ENCODE results near the gene WNT7B.

WNT7B gene

GRCh38 chr22:45884201-45885062 lies 92.5 kb downstream of the WNT7B start:
- DNase-seq (ENCODE audit: low spot score), result no peak
- TF ChIP-seq CTCF (IDR thresholded peaks at IDR 0.05; ENCODE audit: extremely low read depth, missing control alignments), result no peak

GRCh38 chr22:45883811-45884170 lies 93.2 kb downstream of the WNT7B start:
- no peak for TF ChIP-seq CTCF (IDR thresholded peaks at IDR 0.05; ENCODE audit: extremely low read depth, missing control alignments)

GRCh38 chr22:45882881-45883810 lies 93.8 kb downstream of the WNT7B start:
- no peak for DNase-seq (ENCODE audit: low spot score)
- TF ChIP-seq CTCF (IDR thresholded peaks at IDR 0.05; ENCODE audit: extremely low read depth, missing control alignments), result no peak

More at GRCh38 chr22:45883811-45884170, 93.2 kb downstream of the WNT7B start:
- DNase-seq (ENCODE audit: low spot score), result no peak

DNA sequence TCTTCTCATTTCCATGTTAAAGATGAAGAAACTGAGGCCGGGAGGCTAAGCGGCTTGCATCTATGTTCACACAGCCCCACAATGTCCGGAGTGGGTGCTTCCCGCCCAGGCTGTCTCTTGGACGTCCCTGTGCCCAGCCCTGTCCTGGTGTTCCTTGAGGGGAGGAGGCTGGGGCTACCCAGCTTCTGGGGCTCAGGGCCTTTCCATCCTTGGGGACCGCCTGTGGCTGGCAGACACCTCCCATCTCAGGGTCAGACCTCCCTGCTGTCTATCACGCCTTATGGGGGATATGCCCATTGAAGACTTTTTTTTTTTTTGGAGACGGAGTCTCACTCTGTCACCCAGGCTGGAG lies 95.5 kb downstream of the WNT7B start:
- TF ChIP-seq CTCF (IDR thresholded peaks at IDR 0.05; ENCODE audit: extremely low read depth, missing control alignments), result no peak
- DNase-seq (ENCODE audit: low spot score), result no peak

DNA sequence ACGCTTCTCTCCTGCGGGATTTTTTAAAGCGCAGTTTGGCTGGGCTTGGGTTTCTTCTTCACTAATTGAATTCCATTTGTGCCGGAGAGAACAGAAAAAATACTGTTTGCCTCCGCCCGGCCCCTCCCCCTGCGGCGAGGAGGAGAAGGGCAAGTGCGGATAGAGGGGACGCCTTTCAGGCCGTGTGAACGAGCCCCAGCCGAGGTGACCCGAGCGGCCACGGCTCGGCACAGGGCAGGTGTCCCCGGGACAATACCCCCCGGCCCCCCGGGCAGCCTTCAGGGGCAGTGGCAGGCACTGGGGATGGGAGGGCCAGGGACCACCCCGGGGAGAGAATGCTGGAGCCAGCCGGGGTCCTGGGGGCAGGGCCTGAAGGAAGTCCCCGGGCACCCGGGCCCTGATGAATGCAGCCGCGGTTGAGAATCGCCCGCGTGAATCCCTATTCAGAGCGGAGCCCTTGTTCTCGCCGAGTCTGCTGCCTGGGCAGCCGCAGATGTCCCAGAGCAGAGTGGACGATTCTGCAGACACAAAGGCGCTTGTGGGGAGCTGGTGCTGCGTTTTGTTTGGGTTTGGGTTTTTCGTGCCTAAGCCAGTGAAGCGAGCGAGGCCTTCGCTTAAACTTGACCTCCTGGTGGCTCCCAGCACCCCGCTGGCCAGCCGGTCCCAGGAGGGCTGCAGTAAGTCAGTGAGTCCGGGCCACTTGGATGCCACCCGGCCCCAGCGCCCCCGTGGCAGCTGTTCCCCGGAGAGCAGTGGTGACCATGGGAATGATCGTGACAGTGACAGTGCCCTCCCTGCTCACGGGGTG lies 96.0 kb downstream of the WNT7B start:
- DNase-seq (ENCODE audit: low spot score), result no peak
- TF ChIP-seq CTCF (IDR thresholded peaks at IDR 0.05; ENCODE audit: extremely low read depth, missing control alignments), result no peak

DNA sequence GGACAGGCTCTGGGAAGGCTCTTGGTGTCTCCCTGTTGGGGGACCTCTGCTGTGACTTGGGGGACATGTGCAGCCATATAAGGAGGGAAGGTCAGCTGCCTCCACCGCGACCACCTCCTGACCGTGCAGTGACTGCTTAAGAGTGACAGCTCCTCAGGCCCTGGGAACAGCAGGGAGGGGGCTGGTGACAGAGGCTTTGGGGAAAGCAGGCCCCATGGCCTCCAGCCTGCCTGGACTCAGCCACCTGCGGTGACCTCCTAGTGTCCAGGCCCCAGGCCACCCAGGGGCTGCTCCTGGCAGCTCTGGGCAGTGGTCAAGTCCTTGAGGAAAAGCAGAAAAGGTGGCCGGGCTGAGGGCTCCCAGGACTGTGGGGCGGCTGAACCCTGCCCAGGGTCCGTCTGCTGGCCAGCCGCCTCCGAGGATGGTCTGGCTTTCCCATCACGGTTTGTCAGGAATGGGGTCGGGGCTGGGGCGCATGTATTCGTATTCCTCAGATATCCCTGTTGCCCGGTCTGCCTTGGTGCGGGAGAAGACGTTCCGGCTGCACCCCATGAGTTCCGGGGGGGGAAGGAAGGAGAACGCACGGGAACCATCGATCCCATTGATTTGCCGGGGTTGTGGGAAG lies 96.8 kb downstream of the WNT7B start:
- TF ChIP-seq CTCF (IDR thresholded peaks at IDR 0.05; ENCODE audit: extremely low read depth, missing control alignments), result no peak
- no peak for DNase-seq (ENCODE audit: low spot score)

Measured in GM20000 (cell line).